ENCODE measurements around the gene ROCK2. TPM values are rescaled to one million over a fixed set of nuclear protein-coding genes. Genes with fewer than 3 reads are reported as not detected.
A peak's percentile ranks its signal among the peaks of the same experiment; 100 is the strongest.
"Not testable (repeated sequence)": the region's sequence is repeated elsewhere in the genome, so short reads cannot be mapped to it uniquely, and the experiment has no call there.

The ROCK2 gene
- total and polyA plus RNA-seq, 7 donors: 12.1 to 84.4 (median 60.8) TPM

GRCh38 chr2:11267931-11268330 is 76.5 kb downstream of the ROCK2 start:
- H3K9me3 ChIP-seq: no peaks in the 10 kb centered on the region
- no peak overlapping the region for H3K27ac ChIP-seq
- peaks cover 13% of the 10 kb centered on the region for H3K4me1 ChIP-seq
- no peak for ATAC-seq
- TF ChIP-seq CTCF (IDR thresholded peaks at IDR 0.05): no peak
- H3K4me3 ChIP-seq: no peak overlapping the region
- H3K36me3 ChIP-seq (ENCODE audit: insufficient read depth in 1 of 2, low read depth in 1 of 2): peaks cover 0 to 5% of the 10 kb centered on the region in 2 donors
- H3K27me3 ChIP-seq (ENCODE audit: insufficient read depth in 3 of 3, low read length in 2 of 3): no peaks in the 10 kb centered on the region
- 91 to 99% (median 99%) methylated on average over 3 of the region's 3 CpGs for WGBS, 3 donors
- DNase-seq: no peak
- intact Hi-C loops (cut with DNase I): no loop called here

GRCh38 chr2:11264818-11265217 is 79.6 kb downstream of the ROCK2 start:
- no peaks in the 10 kb centered on the region for H3K27me3 ChIP-seq (ENCODE audit: insufficient read depth in 3 of 3, low read length in 2 of 3)
- ATAC-seq (no peak), DNase-seq (no peak)
- H3K4me1 ChIP-seq: peaks cover 12% of the 10 kb centered on the region
- H3K27ac ChIP-seq: no peak overlapping the region
- intact Hi-C loops (cut with DNase I): no loop called here
- no peak for TF ChIP-seq CTCF (IDR thresholded peaks at IDR 0.05)
- H3K9me3 ChIP-seq: no peaks in the 10 kb centered on the region
- no peaks in the 10 kb centered on the region for H3K36me3 ChIP-seq (ENCODE audit: insufficient read depth in 1 of 2, low read depth in 1 of 2)
- H3K4me3 ChIP-seq: no peak overlapping the region
- WGBS, 3 donors: 97% methylated on average over 1 of the region's 1 CpG

DNA sequence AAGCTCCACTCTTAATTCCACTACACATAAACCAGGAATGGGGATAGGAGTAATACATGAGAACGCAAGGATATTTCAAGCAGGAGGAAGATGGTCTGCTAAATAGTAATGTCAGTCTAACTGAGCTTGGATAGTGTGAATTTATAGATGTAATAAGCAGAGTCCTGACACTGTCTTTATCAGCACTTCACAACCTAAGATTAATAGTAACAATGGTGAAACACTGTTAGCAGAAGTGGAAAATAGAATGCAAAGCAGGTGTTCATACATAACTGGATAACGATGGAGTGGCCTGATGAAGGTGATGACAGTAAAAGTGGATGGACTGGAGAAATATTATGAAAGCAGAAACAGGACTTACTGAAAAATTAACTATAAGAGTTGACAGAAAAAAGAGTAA is 80.4 kb downstream of the ROCK2 start:
- Histone ChIP-seq H3K4me1 (peaks cover 12% of the 10 kb centered on the region), H3K27ac (no peak overlapping the region), H3K36me3 (ENCODE audit: insufficient read depth in 1 of 2, low read depth in 1 of 2) (no peaks in the 10 kb centered on the region), H3K9me3 (no peaks in the 10 kb centered on the region), H3K27me3 (ENCODE audit: insufficient read depth in 3 of 3, low read length in 2 of 3) (no peaks in the 10 kb centered on the region), H3K4me3 (no peak overlapping the region)
- peak in 2 of 4 donors; percentile 7 to 28 for ATAC-seq
- WGBS, 3 donors: 65 to 77% (median 68%) methylated on average over 2 of the region's 2 CpGs
- no peak for DNase-seq
- intact Hi-C loops (cut with DNase I): no loop called here
- no peak for TF ChIP-seq CTCF (IDR thresholded peaks at IDR 0.05)

GRCh38 chr2:11263177-11263576 is 81.3 kb downstream of the ROCK2 start:
- intact Hi-C loops (cut with DNase I): no loop called here
- H3K9me3 ChIP-seq: no peaks in the 10 kb centered on the region
- TF ChIP-seq CTCF (IDR thresholded peaks at IDR 0.05): no peak
- WGBS, 3 donors: 23 to 45% (median 32%) methylated on average over 1 of the region's 1 CpG
- no peak overlapping the region for H3K27ac ChIP-seq
- H3K4me1 ChIP-seq: peaks cover 12% of the 10 kb centered on the region
- no peaks in the 10 kb centered on the region for H3K36me3 ChIP-seq (ENCODE audit: insufficient read depth in 1 of 2, low read depth in 1 of 2)
- DNase-seq (no peak), ATAC-seq (no peak)
- H3K27me3 ChIP-seq (ENCODE audit: insufficient read depth in 3 of 3, low read length in 2 of 3): no peaks in the 10 kb centered on the region
- no peak overlapping the region for H3K4me3 ChIP-seq

DNA sequence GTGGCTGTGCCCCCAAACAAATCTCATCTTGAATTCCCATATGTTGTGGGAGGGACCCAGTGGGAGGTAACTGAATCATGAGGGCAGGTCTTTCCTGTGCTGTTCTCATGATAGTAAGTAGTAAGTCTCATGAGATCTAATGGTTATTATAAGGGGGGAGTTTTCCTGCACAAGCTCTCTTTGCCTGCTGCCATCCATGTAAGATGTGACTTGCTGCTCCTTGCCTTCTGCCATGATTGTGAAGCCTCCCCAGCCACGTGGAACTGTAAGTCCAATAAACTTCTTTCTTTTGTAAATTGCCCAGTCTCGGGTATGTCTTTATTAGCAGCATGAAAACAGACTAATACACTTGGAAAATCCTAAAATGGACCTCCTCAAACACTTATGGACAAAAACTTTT is 82.0 kb downstream of the ROCK2 start:
- intact Hi-C loops (cut with DNase I); H3K4me3 ChIP-seq; H3K9me3 ChIP-seq; DNase-seq; H3K36me3 ChIP-seq (ENCODE audit: insufficient read depth in 1 of 2, low read depth in 1 of 2); ATAC-seq; H3K27me3 ChIP-seq (ENCODE audit: insufficient read depth in 3 of 3, low read length in 2 of 3); H3K27ac ChIP-seq: not testable (repeated sequence)
- 71 to 79% (median 78%) methylated on average over 2 of the region's 2 CpGs for WGBS, 3 donors
- H3K4me1 ChIP-seq: peaks cover 12% of the 10 kb centered on the region

DNA sequence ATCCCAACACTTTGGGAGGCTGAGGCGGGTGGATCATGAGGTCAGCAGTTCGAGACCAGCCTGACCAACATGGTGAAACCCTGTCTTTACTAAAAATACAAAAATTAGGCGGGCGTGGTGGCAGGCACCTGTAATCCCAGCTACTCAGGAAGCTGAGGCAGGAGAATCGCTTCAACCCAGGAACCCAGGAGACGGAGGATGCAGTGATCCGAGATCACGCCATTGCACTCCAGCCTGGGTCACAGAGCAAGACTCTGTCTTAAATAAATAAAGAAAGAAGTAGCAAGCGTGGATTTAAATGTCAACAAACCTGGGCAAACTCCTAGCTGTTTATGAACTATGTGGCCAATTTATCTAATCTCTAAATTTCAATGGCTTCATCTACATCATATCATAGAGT is 82.9 kb downstream of the ROCK2 start:
- H3K27ac ChIP-seq; H3K9me3 ChIP-seq; ATAC-seq; H3K4me3 ChIP-seq; H3K36me3 ChIP-seq (ENCODE audit: insufficient read depth in 1 of 2, low read depth in 1 of 2); H3K27me3 ChIP-seq (ENCODE audit: insufficient read depth in 3 of 3, low read length in 2 of 3); intact Hi-C loops (cut with DNase I); DNase-seq: not testable (repeated sequence)
- WGBS, 3 donors: 94 to 98% (median 95%) methylated on average over 9 of the region's 9 CpGs
- H3K4me1 ChIP-seq: peaks cover 12% of the 10 kb centered on the region
